Measurements from ENCODE around the gene LRP2. TPM values are rescaled to one million over a fixed set of nuclear protein-coding genes. Genes with fewer than 3 reads are reported as not detected.
"Not testable (repeated sequence)": the region's sequence is repeated elsewhere in the genome, so short reads cannot be mapped to it uniquely, and the experiment has no call there.

Gene LRP2
- total RNA-seq, 4 donors from 2014 or later: not detected

GRCh38 chr2:169339657-169340056 is 22.7 kb downstream of the LRP2 start:
- 51% methylated on average over 2 of the region's 2 CpGs for WGBS, 2 donors
- no peak for DNase-seq (ENCODE audit: low spot score in 2 of 2)
- no peaks in the 10 kb centered on the region for H3K4me1 ChIP-seq
- H3K9me3 ChIP-seq: no peaks in the 10 kb centered on the region
- H3K36me3 ChIP-seq: no peaks in the 10 kb centered on the region
- no peaks in the 10 kb centered on the region for H3K27me3 ChIP-seq
- no peak overlapping the region for H3K27ac ChIP-seq
- H3K4me3 ChIP-seq: no peak overlapping the region
- TF ChIP-seq POLR2A (IDR thresholded peaks at IDR 0.05): no peak
- no peak for TF ChIP-seq CTCF (IDR thresholded peaks at IDR 0.05)
- TF ChIP-seq EP300 (IDR thresholded peaks at IDR 0.05): no peak

- no peak overlapping the region for H3K4me3 ChIP-seq
- WGBS, 2 donors: 64 to 73% methylated on average over 5 of the region's 5 CpGs
- H3K36me3 ChIP-seq: no peaks in the 10 kb centered on the region
- no peak for TF ChIP-seq EP300 (IDR thresholded peaks at IDR 0.05)
- TF ChIP-seq POLR2A (IDR thresholded peaks at IDR 0.05): no peak
- no peak for TF ChIP-seq CTCF (IDR thresholded peaks at IDR 0.05)
- no peak for DNase-seq (ENCODE audit: low spot score in 2 of 2)
- H3K9me3 ChIP-seq: no peaks in the 10 kb centered on the region
- H3K27me3 ChIP-seq: no peaks in the 10 kb centered on the region
- no peak overlapping the region for H3K27ac ChIP-seq
- H3K4me1 ChIP-seq: no peaks in the 10 kb centered on the region
Observed at GRCh38 chr2:169336695-169337094, 25.6 kb downstream of the LRP2 start.

- Histone ChIP-seq H3K36me3 (no peaks in the 10 kb centered on the region), H3K27ac (no peak overlapping the region), H3K4me3 (no peak overlapping the region), H3K27me3 (no peaks in the 10 kb centered on the region), H3K9me3 (no peaks in the 10 kb centered on the region), H3K4me1 (no peaks in the 10 kb centered on the region)
- TF ChIP-seq EP300 (IDR thresholded peaks at IDR 0.05) (no peak), POLR2A (IDR thresholded peaks at IDR 0.05) (no peak), CTCF (IDR thresholded peaks at IDR 0.05) (no peak)
- DNase-seq (ENCODE audit: low spot score in 2 of 2): no peak
- WGBS, 2 donors: 69 to 72% methylated on average over 6 of the region's 6 CpGs
Observed at GRCh38 chr2:169330555-169331198, 31.7 kb downstream of the LRP2 start.

- H3K9me3 ChIP-seq: no peaks in the 10 kb centered on the region
- H3K36me3 ChIP-seq: no peaks in the 10 kb centered on the region
- no peak overlapping the region for H3K4me3 ChIP-seq
- DNase-seq (ENCODE audit: low spot score in 2 of 2): no peak
- H3K4me1 ChIP-seq: no peaks in the 10 kb centered on the region
- H3K27ac ChIP-seq: no peak overlapping the region
- no peaks in the 10 kb centered on the region for H3K27me3 ChIP-seq
- TF ChIP-seq EP300 (IDR thresholded peaks at IDR 0.05) (no peak), CTCF (IDR thresholded peaks at IDR 0.05) (no peak), POLR2A (IDR thresholded peaks at IDR 0.05) (no peak)
- WGBS, 2 donors: 84% methylated on average over 7 to 8 of the region's 8 CpGs
Observed at GRCh38 chr2:169329688-169330554, 32.4 kb downstream of the LRP2 start.

- H3K9me3 ChIP-seq: no peaks in the 10 kb centered on the region
- H3K4me1 ChIP-seq: no peaks in the 10 kb centered on the region
- H3K27ac ChIP-seq: no peak overlapping the region
- TF ChIP-seq EP300 (IDR thresholded peaks at IDR 0.05): no peak
- DNase-seq (ENCODE audit: low spot score in 2 of 2): no peak
- no peaks in the 10 kb centered on the region for H3K36me3 ChIP-seq
- H3K27me3 ChIP-seq: no peaks in the 10 kb centered on the region
- H3K4me3 ChIP-seq: no peak overlapping the region
- WGBS, 2 donors: 77% methylated on average over 3 of the region's 3 CpGs
Observed at GRCh38 chr2:169328785-169329184, 33.5 kb downstream of the LRP2 start.

GRCh38 chr2:169327837-169328236 is 34.5 kb downstream of the LRP2 start:
- not testable (repeated sequence) for H3K4me3 ChIP-seq; DNase-seq (ENCODE audit: low spot score in 2 of 2); H3K27ac ChIP-seq; H3K9me3 ChIP-seq; H3K4me1 ChIP-seq; H3K36me3 ChIP-seq; H3K27me3 ChIP-seq
- 97% methylated on average over 6 of the region's 33 CpGs; no CpG with 5 or more reads in 1 of the 2 donors for WGBS, 2 donors

- H3K27me3 ChIP-seq; DNase-seq (ENCODE audit: low spot score in 2 of 2); H3K4me1 ChIP-seq; H3K36me3 ChIP-seq; H3K4me3 ChIP-seq; H3K9me3 ChIP-seq; H3K27ac ChIP-seq: not testable (repeated sequence)
- 83 to 90% methylated on average over 3 of the region's 4 CpGs for WGBS, 2 donors
Observed at GRCh38 chr2:169325886-169326285, 36.4 kb downstream of the LRP2 start.
